Upper lobe of right lung (tissue), 1 donor: ENCODE data around the gene TRIM25. TPM values are rescaled to one million over a fixed set of nuclear protein-coding genes. Genes with fewer than 3 reads are reported as not detected.
A peak's percentile ranks its signal among the peaks of the same experiment; 100 is the strongest.

Experiments
- ATAC-seq: fragments of 200-7000 bp; cut with Tn5 transposase; one replicate; pipeline ENCODE4 v1.9.1; 2020; ENCODE audit warnings: mild to moderate bottlenecking, moderate library complexity
- DNase-seq: peaks from one replicate; pipeline ENCODE4 v3.0.0-alpha.2; 2020
- H3K27ac ChIP-seq: fragments of 200-600 bp; one replicate; pipeline ENCODE4 v1.8.0; 2022
- H3K27me3 ChIP-seq: fragments of 200-600 bp; one replicate; pipeline ENCODE4 v1.8.0; 2022; ENCODE audit warnings: mild to moderate bottlenecking
- H3K36me3 ChIP-seq: fragments of 200-600 bp; one replicate; pipeline ENCODE4 v1.8.0; 2022
- H3K4me1 ChIP-seq: fragments of 200-600 bp; one replicate; pipeline ENCODE4 v1.8.0; 2022
- H3K4me3 ChIP-seq: fragments of 200-600 bp; one replicate; pipeline ENCODE4 v1.8.0; 2022; ENCODE audit warnings: mild to moderate bottlenecking
- H3K9me3 ChIP-seq: fragments of 200-600 bp; one replicate; pipeline ENCODE4 v1.8.0; 2022
- CTCF ChIP-seq: fragments of 200-600 bp; IDR thresholded peaks from one replicate; pipeline ENCODE4 v1.8.0; 2022; ENCODE audit warnings: antibody characterized with exemption
- intact Hi-C: fragments of 100-400 bp; cut with DNase I; formaldehyde crosslinking; loops from one replicate; pipeline ENCODE4 v1.11.0; 2022
- total RNA-seq: library from RNA; stranded (reverse); fragmentation: NEBNext Ultra II Directional; extraction: Animal tissue kit (Norgen Biotek cat#: 25700); gene quantifications from one replicate; pipeline ENCODE4 v1.2.1, GENCODE V29; 2021
- donor health status: DM: no; HTN: yes; CAD: no; lungs with severe emphysema.

The TRIM25 gene
- total RNA-seq, 1 donor from 2014 or later = 89.3 TPM

- DNase-seq = no peak
- no peak overlapping the region for H3K4me3 ChIP-seq
- no peak for ATAC-seq
- H3K36me3 ChIP-seq = no peaks in the 10 kb centered on the region
- no peak for TF ChIP-seq CTCF
- H3K27ac ChIP-seq = no peak overlapping the region
- intact Hi-C loops = no loop called here
- H3K4me1 ChIP-seq = no peaks in the 10 kb centered on the region
- no peaks in the 10 kb centered on the region for H3K9me3 ChIP-seq
- H3K27me3 ChIP-seq = no peaks in the 10 kb centered on the region
Measured at GRCh38 chr17:56881685-56882295, 32.1 kb downstream of the TRIM25 start.

DNA sequence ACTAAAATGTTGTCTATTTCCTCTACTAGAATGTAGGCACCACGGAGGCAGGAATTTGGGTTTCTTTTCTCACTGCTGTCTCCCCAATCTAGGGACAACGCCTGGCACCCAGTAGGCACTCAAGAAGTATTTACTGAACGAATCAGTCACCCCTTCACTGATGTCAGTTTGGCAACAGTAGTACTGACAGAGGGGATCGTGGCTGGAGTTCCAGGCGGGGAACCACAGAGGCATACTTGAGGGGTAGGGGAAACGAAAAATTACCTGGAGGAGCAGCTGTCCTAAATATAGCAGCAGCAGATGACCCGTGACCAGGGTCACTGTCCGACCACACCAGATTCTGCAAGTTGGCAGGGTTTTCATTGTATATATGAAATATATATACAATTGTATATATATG is 33.3 kb downstream of the TRIM25 start:
- TF ChIP-seq CTCF = no peak
- ATAC-seq (no peak), DNase-seq (no peak)
- intact Hi-C loops = no loop called here
- no peaks in the 10 kb centered on the region for H3K4me1 ChIP-seq
- H3K36me3 ChIP-seq = no peaks in the 10 kb centered on the region
- H3K27ac ChIP-seq = no peak overlapping the region
- H3K9me3 ChIP-seq = no peaks in the 10 kb centered on the region
- H3K27me3 ChIP-seq = no peaks in the 10 kb centered on the region
- no peak overlapping the region for H3K4me3 ChIP-seq

DNA sequence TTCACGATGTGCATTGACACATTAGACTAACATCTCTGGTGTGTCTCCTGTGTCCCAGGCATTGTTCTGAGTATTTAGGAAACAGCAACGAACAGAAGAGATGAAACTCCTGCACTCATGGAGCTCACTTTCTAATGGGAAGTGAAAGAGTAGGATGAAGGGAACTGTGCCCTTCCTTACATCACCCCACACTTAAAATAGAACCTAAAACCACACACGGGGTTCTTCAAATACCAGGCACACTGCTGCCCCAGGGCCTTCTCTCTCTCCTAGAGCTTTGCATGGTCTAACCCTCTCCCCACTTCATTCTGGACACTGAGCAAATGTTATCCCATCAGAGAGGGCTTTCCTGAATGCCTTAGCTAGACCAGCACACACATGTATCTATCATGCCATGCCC is 33.7 kb downstream of the TRIM25 start:
- Histone ChIP-seq H3K4me3 (no peak overlapping the region), H3K9me3 (no peaks in the 10 kb centered on the region), H3K36me3 (no peaks in the 10 kb centered on the region), H3K27ac (no peak overlapping the region), H3K4me1 (no peaks in the 10 kb centered on the region), H3K27me3 (no peaks in the 10 kb centered on the region)
- ATAC-seq (peak; percentile 78), DNase-seq (no peak)
- TF ChIP-seq CTCF = no peak
- intact Hi-C loops = no loop called here

DNA sequence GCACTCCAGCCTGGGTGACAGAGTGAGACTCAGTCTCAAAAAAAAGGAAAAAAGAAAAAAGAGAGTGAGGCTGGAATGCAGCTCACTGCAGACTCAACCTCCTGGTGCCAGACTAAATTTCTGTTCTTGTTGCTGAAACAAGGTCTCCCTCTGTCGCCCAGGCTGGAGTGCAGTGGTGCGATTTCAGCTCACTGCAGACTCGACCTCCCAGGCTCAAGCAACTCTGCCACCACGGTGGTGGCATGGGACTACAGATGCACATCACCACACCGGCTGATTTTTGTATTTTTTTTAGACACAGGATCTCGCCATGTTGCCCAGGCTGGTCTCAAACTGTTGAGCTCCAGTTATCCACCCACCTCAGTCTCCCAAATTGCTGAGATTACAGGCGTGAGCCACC is 34.6 kb downstream of the TRIM25 start:
- Histone ChIP-seq H3K4me1 (no peaks in the 10 kb centered on the region), H3K27me3 (no peaks in the 10 kb centered on the region), H3K4me3 (no peak overlapping the region), H3K27ac (no peak overlapping the region), H3K9me3 (no peaks in the 10 kb centered on the region), H3K36me3 (no peaks in the 10 kb centered on the region)
- ATAC-seq (no peak), DNase-seq (no peak)
- intact Hi-C loops = no loop called here
- no peak for TF ChIP-seq CTCF

- Histone ChIP-seq H3K9me3 (no peaks in the 10 kb centered on the region), H3K27me3 (no peaks in the 10 kb centered on the region), H3K4me3 (no peak overlapping the region), H3K4me1 (no peaks in the 10 kb centered on the region), H3K27ac (no peak overlapping the region), H3K36me3 (no peaks in the 10 kb centered on the region)
- TF ChIP-seq CTCF = no peak
- ATAC-seq = peak; percentile 35
- DNase-seq = no peak
- intact Hi-C loops = no loop called here
Measured at GRCh38 chr17:56876766-56877179, 37.1 kb downstream of the TRIM25 start.
